HG03064 (cell line): ENCODE results near the gene KRT33A.

ENCODE experiments used
- ATAC-seq: cut with Tn5 transposase; IDR thresholded peaks from one replicate; pipeline ENCODE4 v1.9.1; 2021; ENCODE audit warnings: low read depth; ENCODE audit not compliant: unreplicated experiment

KRT33A gene

GRCh38 chr17:41304091-41304490, 46.5 kb downstream of the KRT33A start:
- no peak for ATAC-seq

- ATAC-seq: no peak
Measured at GRCh38 chr17:41302981-41303380, 47.6 kb downstream of the KRT33A start.

GRCh38 chr17:41301916-41302901, 48.4 kb downstream of the KRT33A start, which contains the start of gene KRTAP29-1:
TSS of gene KRTAP29-1 (minus strand) at chr17:41302851. CDS start at chr17:41302851, 0 bp downstream.
- no peak for ATAC-seq

GRCh38 chr17:41301204-41301790, 49.3 kb downstream of the KRT33A start:
- ATAC-seq: no peak

GRCh38 chr17:41298458-41299135, 52.0 kb downstream of the KRT33A start:
- ATAC-seq: no peak

GRCh38 chr17:41296846-41297245, 53.8 kb downstream of the KRT33A start:
- ATAC-seq: no peak
